ENCODE data around the gene A3GALT2.

A3GALT2 gene

GRCh38 chr1:33302325-33302724 lies 18.6 kb downstream of the A3GALT2 start:
- H3K27me3 ChIP-seq (ENCODE audit: control insufficient read depth in 1 of 2, insufficient read depth in 2 of 2, low read length in 2 of 2) = peaks cover 0 to 10% of the 10 kb centered on the region in 2 donors
- H3K4me3 ChIP-seq (ENCODE audit: low read length in 2 of 2) = no peak overlapping the region
- H3K9ac ChIP-seq (ENCODE audit: low read length in 2 of 2) = no peak overlapping the region
- peaks cover 0 to 3% of the 10 kb centered on the region in 2 donors for H3K36me3 ChIP-seq (ENCODE audit: control insufficient read depth in 2 of 2, insufficient read depth in 2 of 2, low read length in 2 of 2)
- H3K4me1 ChIP-seq (ENCODE audit: control insufficient read depth, insufficient read depth, low read length) = peaks cover 24% of the 10 kb centered on the region
- H3K9me3 ChIP-seq (ENCODE audit: control insufficient read depth in 2 of 2, low read length in 2 of 2) = no peaks in the 10 kb centered on the region
- H3K27ac ChIP-seq (ENCODE audit: low read length) = no peak overlapping the region

GRCh38 chr1:33301273-33301984 lies 19.5 kb downstream of the A3GALT2 start:
- H3K4me1 ChIP-seq (ENCODE audit: control insufficient read depth, insufficient read depth, low read length) = peaks cover 17% of the 10 kb centered on the region
- H3K9ac ChIP-seq (ENCODE audit: low read length in 2 of 2) = no peak overlapping the region
- H3K9me3 ChIP-seq (ENCODE audit: control insufficient read depth in 2 of 2, low read length in 2 of 2) = no peaks in the 10 kb centered on the region
- no peak overlapping the region for H3K4me3 ChIP-seq (ENCODE audit: low read length in 2 of 2)
- H3K27me3 ChIP-seq (ENCODE audit: control insufficient read depth in 1 of 2, insufficient read depth in 2 of 2, low read length in 2 of 2) = peaks cover 0 to 3% of the 10 kb centered on the region in 2 donors
- peak overlapping the region; percentile 64 for H3K27ac ChIP-seq (ENCODE audit: low read length)
- peaks cover 0 to 4% of the 10 kb centered on the region in 2 donors for H3K36me3 ChIP-seq (ENCODE audit: control insufficient read depth in 2 of 2, insufficient read depth in 2 of 2, low read length in 2 of 2)

GRCh38 chr1:33300673-33301072 lies 20.2 kb downstream of the A3GALT2 start:
- peaks cover 0 to 8% of the 10 kb centered on the region in 2 donors for H3K36me3 ChIP-seq (ENCODE audit: control insufficient read depth in 2 of 2, insufficient read depth in 2 of 2, low read length in 2 of 2)
- H3K9me3 ChIP-seq (ENCODE audit: control insufficient read depth in 2 of 2, low read length in 2 of 2) = no peaks in the 10 kb centered on the region
- no peak overlapping the region for H3K4me3 ChIP-seq (ENCODE audit: low read length in 2 of 2)
- peak overlapping the region; percentile 64 for H3K27ac ChIP-seq (ENCODE audit: low read length)
- no peaks in the 10 kb centered on the region for H3K27me3 ChIP-seq (ENCODE audit: control insufficient read depth in 1 of 2, insufficient read depth in 2 of 2, low read length in 2 of 2)
- H3K9ac ChIP-seq (ENCODE audit: low read length in 2 of 2) = no peak overlapping the region
- peaks cover 24% of the 10 kb centered on the region for H3K4me1 ChIP-seq (ENCODE audit: control insufficient read depth, insufficient read depth, low read length)

GRCh38 chr1:33299461-33300155 lies 21.3 kb downstream of the A3GALT2 start:
- no peaks in the 10 kb centered on the region for H3K9me3 ChIP-seq (ENCODE audit: control insufficient read depth in 2 of 2, low read length in 2 of 2)
- H3K9ac ChIP-seq (ENCODE audit: low read length in 2 of 2) = no peak overlapping the region
- peak overlapping the region; percentile 24 for H3K27ac ChIP-seq (ENCODE audit: low read length)
- H3K4me1 ChIP-seq (ENCODE audit: control insufficient read depth, insufficient read depth, low read length) = peaks cover 31% of the 10 kb centered on the region
- H3K27me3 ChIP-seq (ENCODE audit: control insufficient read depth in 1 of 2, insufficient read depth in 2 of 2, low read length in 2 of 2) = no peaks in the 10 kb centered on the region
- H3K36me3 ChIP-seq (ENCODE audit: control insufficient read depth in 2 of 2, insufficient read depth in 2 of 2, low read length in 2 of 2) = peaks cover 4 to 11% of the 10 kb centered on the region in 2 donors
- H3K4me3 ChIP-seq (ENCODE audit: low read length in 2 of 2) = no peak overlapping the region

- no peak overlapping the region for H3K9ac ChIP-seq (ENCODE audit: low read length in 2 of 2)
- H3K27me3 ChIP-seq (ENCODE audit: control insufficient read depth in 1 of 2, insufficient read depth in 2 of 2, low read length in 2 of 2) = no peaks in the 10 kb centered on the region
- H3K9me3 ChIP-seq (ENCODE audit: control insufficient read depth in 2 of 2, low read length in 2 of 2) = no peaks in the 10 kb centered on the region
- H3K4me3 ChIP-seq (ENCODE audit: low read length in 2 of 2) = no peak overlapping the region
- H3K4me1 ChIP-seq (ENCODE audit: control insufficient read depth, insufficient read depth, low read length) = peaks cover 31% of the 10 kb centered on the region
- H3K27ac ChIP-seq (ENCODE audit: low read length) = no peak overlapping the region
- peaks cover 9 to 16% of the 10 kb centered on the region in 2 donors for H3K36me3 ChIP-seq (ENCODE audit: control insufficient read depth in 2 of 2, insufficient read depth in 2 of 2, low read length in 2 of 2)
These were observed 22.1 kb downstream of the A3GALT2 start for GRCh38 chr1:33298623-33299277.

GRCh38 chr1:33297911-33298622 lies 22.8 kb downstream of the A3GALT2 start:
- H3K4me3 ChIP-seq (ENCODE audit: low read length in 2 of 2) = no peak overlapping the region
- no peaks in the 10 kb centered on the region for H3K27me3 ChIP-seq (ENCODE audit: control insufficient read depth in 1 of 2, insufficient read depth in 2 of 2, low read length in 2 of 2)
- H3K4me1 ChIP-seq (ENCODE audit: control insufficient read depth, insufficient read depth, low read length) = peaks cover 36% of the 10 kb centered on the region
- no peaks in the 10 kb centered on the region for H3K9me3 ChIP-seq (ENCODE audit: control insufficient read depth in 2 of 2, low read length in 2 of 2)
- H3K36me3 ChIP-seq (ENCODE audit: control insufficient read depth in 2 of 2, insufficient read depth in 2 of 2, low read length in 2 of 2) = peaks cover 11 to 20% of the 10 kb centered on the region in 2 donors
- H3K9ac ChIP-seq (ENCODE audit: low read length in 2 of 2) = no peak overlapping the region
- no peak overlapping the region for H3K27ac ChIP-seq (ENCODE audit: low read length)

GRCh38 chr1:33296824-33297223 lies 24.1 kb downstream of the A3GALT2 start:
- peaks cover 41% of the 10 kb centered on the region for H3K4me1 ChIP-seq (ENCODE audit: control insufficient read depth, insufficient read depth, low read length)

GRCh38 chr1:33296082-33296458 lies 24.8 kb downstream of the A3GALT2 start:
- H3K4me3 ChIP-seq (ENCODE audit: low read length in 2 of 2) = no peak overlapping the region
- H3K9me3 ChIP-seq (ENCODE audit: control insufficient read depth in 2 of 2, low read length in 2 of 2) = no peaks in the 10 kb centered on the region
- H3K27ac ChIP-seq (ENCODE audit: low read length) = peak overlapping the region; percentile 46
- H3K4me1 ChIP-seq (ENCODE audit: control insufficient read depth, insufficient read depth, low read length) = peaks cover 35% of the 10 kb centered on the region
- H3K9ac ChIP-seq (ENCODE audit: low read length in 2 of 2) = peak overlapping the region in 1 of 2 donors; percentile 21
- peaks cover 11 to 17% of the 10 kb centered on the region in 2 donors for H3K36me3 ChIP-seq (ENCODE audit: control insufficient read depth in 2 of 2, insufficient read depth in 2 of 2, low read length in 2 of 2)
- H3K27me3 ChIP-seq (ENCODE audit: control insufficient read depth in 1 of 2, insufficient read depth in 2 of 2, low read length in 2 of 2) = no peaks in the 10 kb centered on the region

More at GRCh38 chr1:33296824-33297223, 24.1 kb downstream of the A3GALT2 start:
- no peaks in the 10 kb centered on the region for H3K9me3 ChIP-seq (ENCODE audit: control insufficient read depth in 2 of 2, low read length in 2 of 2)
- peaks cover 11 to 17% of the 10 kb centered on the region in 2 donors for H3K36me3 ChIP-seq (ENCODE audit: control insufficient read depth in 2 of 2, insufficient read depth in 2 of 2, low read length in 2 of 2)
- H3K4me3 ChIP-seq (ENCODE audit: low read length in 2 of 2) = no peak overlapping the region
- H3K9ac ChIP-seq (ENCODE audit: low read length in 2 of 2) = no peak overlapping the region
- no peak overlapping the region for H3K27ac ChIP-seq (ENCODE audit: low read length)
- no peaks in the 10 kb centered on the region for H3K27me3 ChIP-seq (ENCODE audit: control insufficient read depth in 1 of 2, insufficient read depth in 2 of 2, low read length in 2 of 2)

GRCh38 chr1:33295450-33296081 lies 25.3 kb downstream of the A3GALT2 start:
- Histone ChIP-seq H3K27ac (ENCODE audit: low read length) (peak overlapping the region; percentile 46), H3K4me1 (ENCODE audit: control insufficient read depth, insufficient read depth, low read length) (peaks cover 30% of the 10 kb centered on the region), H3K36me3 (ENCODE audit: control insufficient read depth in 2 of 2, insufficient read depth in 2 of 2, low read length in 2 of 2) (peaks cover 11 to 17% of the 10 kb centered on the region in 2 donors), H3K27me3 (ENCODE audit: control insufficient read depth in 1 of 2, insufficient read depth in 2 of 2, low read length in 2 of 2) (no peaks in the 10 kb centered on the region), H3K4me3 (ENCODE audit: low read length in 2 of 2) (no peak overlapping the region), H3K9me3 (ENCODE audit: control insufficient read depth in 2 of 2, low read length in 2 of 2) (no peaks in the 10 kb centered on the region), H3K9ac (ENCODE audit: low read length in 2 of 2) (peak overlapping the region in 1 of 2 donors; percentile 21)

- Histone ChIP-seq H3K9me3 (ENCODE audit: control insufficient read depth in 2 of 2, low read length in 2 of 2) (no peaks in the 10 kb centered on the region), H3K4me1 (ENCODE audit: control insufficient read depth, insufficient read depth, low read length) (peaks cover 26% of the 10 kb centered on the region), H3K4me3 (ENCODE audit: low read length in 2 of 2) (no peak overlapping the region), H3K36me3 (ENCODE audit: control insufficient read depth in 2 of 2, insufficient read depth in 2 of 2, low read length in 2 of 2) (peaks cover 11 to 17% of the 10 kb centered on the region in 2 donors), H3K27me3 (ENCODE audit: control insufficient read depth in 1 of 2, insufficient read depth in 2 of 2, low read length in 2 of 2) (no peaks in the 10 kb centered on the region), H3K27ac (ENCODE audit: low read length) (peak overlapping the region; percentile 46), H3K9ac (ENCODE audit: low read length in 2 of 2) (no peak overlapping the region)
These were observed 25.9 kb downstream of the A3GALT2 start for GRCh38 chr1:33295023-33295422.
